HG03159 (cell line): ENCODE measurements around the gene HYOU1.
"Not testable (repeated sequence)": the region's sequence is repeated elsewhere in the genome, so short reads cannot be mapped to it uniquely, and the experiment has no call there.

Experiments
- ATAC-seq: cut with Tn5 transposase; IDR thresholded peaks from one replicate; pipeline ENCODE4 v1.9.1; 2021; ENCODE audit warnings: mild to moderate bottlenecking, moderate library complexity; ENCODE audit not compliant: unreplicated experiment

HYOU1 gene

GRCh38 chr11:119057000-119057769 lies at the start of gene HYOU1:
Gene HYOU1, minus strand, starts transcription at chr11:119057205. Its CDS starts 1,045 bp downstream, at chr11:119056160.
- ATAC-seq = peak; percentile 86

- no peak for ATAC-seq
Measured at GRCh38 chr11:119103793-119104192, 46.8 kb upstream of the HYOU1 start.

GRCh38 chr11:119103161-119103664 lies 46.2 kb upstream of the HYOU1 start:
- ATAC-seq = not testable (repeated sequence)

GRCh38 chr11:119101759-119102423 lies 44.9 kb upstream of the HYOU1 start, which contains the start of gene DPAGT1:
Gene DPAGT1, minus strand, starts transcription at chr11:119101853. Its CDS starts 198 bp downstream, at chr11:119101655.
- peak; percentile 69 for ATAC-seq

- peak; percentile 25 for ATAC-seq
Measured at GRCh38 chr11:119100994-119101758, 44.2 kb upstream of the HYOU1 start.

GRCh38 chr11:119100246-119100970 lies 43.4 kb upstream of the HYOU1 start:
- no peak for ATAC-seq

GRCh38 chr11:119099711-119100110 lies 42.7 kb upstream of the HYOU1 start:
- no peak for ATAC-seq

- peak; percentile 82 for ATAC-seq
Measured at GRCh38 chr11:119095066-119095880, 38.3 kb upstream of the HYOU1 start.

- peak; percentile 35 for ATAC-seq
Measured at GRCh38 chr11:119094816-119095065, 37.7 kb upstream of the HYOU1 start.

GRCh38 chr11:119093942-119094815 lies 37.2 kb upstream of the HYOU1 start:
- ATAC-seq = peak; percentile 3

GRCh38 chr11:119092880-119093842 lies 36.2 kb upstream of the HYOU1 start:
- no peak for ATAC-seq

- no peak for ATAC-seq
Measured at GRCh38 chr11:119091966-119092879, 35.2 kb upstream of the HYOU1 start.

- no peak for ATAC-seq
Measured at GRCh38 chr11:119091178-119091577, 34.2 kb upstream of the HYOU1 start.

GRCh38 chr11:119089319-119089718 lies 32.3 kb upstream of the HYOU1 start:
- no peak for ATAC-seq

- no peak for ATAC-seq
Measured at GRCh38 chr11:119088406-119088805, 31.4 kb upstream of the HYOU1 start.

- ATAC-seq = no peak
Measured at GRCh38 chr11:119087747-119088241, 30.8 kb upstream of the HYOU1 start.

GRCh38 chr11:119087123-119087522 lies 30.1 kb upstream of the HYOU1 start:
- ATAC-seq = no peak
